Immature natural killer cell (primary cell): Measurements from ENCODE around the gene EFNA2. TPM values are rescaled to one million over a fixed set of nuclear protein-coding genes. Genes with fewer than 3 reads are reported as not detected.
"Not testable (repeated sequence)": the region's sequence is repeated elsewhere in the genome, so short reads cannot be mapped to it uniquely, and the experiment has no call there.

Experiments used
- DNase-seq, 3 donors: peaks; one replicate each; pipeline ENCODE4 v3.0.0; 2022; ENCODE audit warnings: mixed read lengths in 1 of 3
- H3K27ac Mint-ChIP-seq, 6 donors: one replicate each; pipeline ENCODE4 v1.8.0; 2020; ENCODE audit warnings: mixed read lengths in 6 of 6, mild to moderate bottlenecking in 5 of 6, inconsistent platforms in 4 of 6, moderate library complexity in 3 of 6
- H3K27me3 Mint-ChIP-seq, 3 donors: one replicate each; pipeline ENCODE4 v1.8.0; 2020 to 2021; ENCODE audit warnings: low read depth in 3 of 3, mild to moderate bottlenecking in 3 of 3, mixed read lengths in 3 of 3, moderate library complexity in 3 of 3, inconsistent platforms in 1 of 3
- H3K36me3 Mint-ChIP-seq, 3 donors: one replicate each; pipeline ENCODE4 v1.8.0; 2020; ENCODE audit warnings: mixed read lengths in 3 of 3, inconsistent platforms in 2 of 3, mild to moderate bottlenecking in 2 of 3
- H3K4me1 Mint-ChIP-seq, 2 donors: one replicate each; pipeline ENCODE4 v1.8.0; 2020; ENCODE audit warnings: inconsistent platforms in 2 of 2, mild to moderate bottlenecking in 2 of 2, mixed read lengths in 2 of 2, moderate library complexity in 1 of 2
- H3K4me3 Mint-ChIP-seq, 5 donors: one replicate each; pipeline ENCODE4 v1.8.0; 2020; ENCODE audit warnings: mild to moderate bottlenecking in 5 of 5, mixed read lengths in 5 of 5, inconsistent platforms in 3 of 5, moderate library complexity in 3 of 5
- H3K9me3 Mint-ChIP-seq, 6 donors: one replicate each; pipeline ENCODE4 v1.8.0; 2020; ENCODE audit warnings: mild to moderate bottlenecking in 6 of 6, mixed read lengths in 6 of 6, inconsistent platforms in 4 of 6, moderate library complexity in 3 of 6
- polyA plus RNA-seq, 3 donors: library from polyadenylated mRNA; unstranded; fragments of 300-500 nt; fragmentation: Illumina TruSeq; gene quantifications; one replicate each; pipeline ENCODE4 v1.2.3, GENCODE V29; 2021

The EFNA2 gene
- polyA plus RNA-seq, 3 donors from 2014 or later, result not detected

GRCh38 chr19:1327125-1327524 is 41.5 kb downstream of the EFNA2 start:
- H3K9me3 Mint-ChIP-seq, result peaks cover 0 to 3% (median 0%) of the 10 kb centered on the region in 6 donors
- peaks cover 0 to 6% of the 10 kb centered on the region in 2 donors for H3K4me1 Mint-ChIP-seq
- H3K27ac Mint-ChIP-seq, result no peak overlapping the region
- H3K4me3 Mint-ChIP-seq, result no peak overlapping the region
- DNase-seq, result no peak
- H3K36me3 Mint-ChIP-seq, result peaks cover 0 to 5% (median 4%) of the 10 kb centered on the region in 3 donors
- H3K27me3 Mint-ChIP-seq, result peaks cover 5 to 20% (median 12%) of the 10 kb centered on the region in 3 donors

GRCh38 chr19:1332208-1332607 is 46.5 kb downstream of the EFNA2 start:
- not testable (repeated sequence) for H3K27me3 Mint-ChIP-seq, H3K9me3 Mint-ChIP-seq, H3K36me3 Mint-ChIP-seq, DNase-seq, H3K4me1 Mint-ChIP-seq, H3K4me3 Mint-ChIP-seq, H3K27ac Mint-ChIP-seq

- Mint-ChIP-seq H3K27me3 (peaks cover 0 to 2% (median 0%) of the 10 kb centered on the region in 3 donors), H3K9me3 (no peaks in the 10 kb centered on the region), H3K4me3 (no peak overlapping the region), H3K4me1 (no peaks in the 10 kb centered on the region), H3K27ac (no peak overlapping the region), H3K36me3 (no peaks in the 10 kb centered on the region)
- DNase-seq, result no peak
These were observed 50.5 kb downstream of the EFNA2 start for GRCh38 chr19:1336079-1336684.

- no peak overlapping the region for H3K27ac Mint-ChIP-seq
- DNase-seq, result no peak
- H3K36me3 Mint-ChIP-seq, result no peaks in the 10 kb centered on the region
- H3K4me1 Mint-ChIP-seq, result peaks cover 0 to 3% of the 10 kb centered on the region in 2 donors
- peaks cover 0 to 2% (median 1%) of the 10 kb centered on the region in 3 donors for H3K27me3 Mint-ChIP-seq
- H3K9me3 Mint-ChIP-seq, result no peaks in the 10 kb centered on the region
- no peak overlapping the region for H3K4me3 Mint-ChIP-seq
These were observed 55.2 kb downstream of the EFNA2 start for GRCh38 chr19:1340681-1341469.

- peaks cover 0 to 3% of the 10 kb centered on the region in 2 donors for H3K4me1 Mint-ChIP-seq
- no peaks in the 10 kb centered on the region for H3K36me3 Mint-ChIP-seq
- H3K9me3 Mint-ChIP-seq, result no peaks in the 10 kb centered on the region
- H3K27ac Mint-ChIP-seq, result no peak overlapping the region
- peaks cover 0 to 2% (median 1%) of the 10 kb centered on the region in 3 donors for H3K27me3 Mint-ChIP-seq
- no peak for DNase-seq
- no peak overlapping the region for H3K4me3 Mint-ChIP-seq
These were observed 57.4 kb downstream of the EFNA2 start for GRCh38 chr19:1343041-1343440.

- H3K36me3 Mint-ChIP-seq, result no peaks in the 10 kb centered on the region
These were observed 63.5 kb downstream of the EFNA2 start for GRCh38 chr19:1349211-1349610.

GRCh38 chr19:1350867-1351266 is 65.2 kb downstream of the EFNA2 start:
- Mint-ChIP-seq H3K9me3 (no peaks in the 10 kb centered on the region), H3K4me1 (peaks cover 7 to 8% of the 10 kb centered on the region in 2 donors), H3K4me3 (peak overlapping the region in 1 of 5 donors; percentile 12), H3K27me3 (peaks cover 3 to 10% (median 5%) of the 10 kb centered on the region in 3 donors), H3K27ac (no peak overlapping the region), H3K36me3 (no peaks in the 10 kb centered on the region)
- DNase-seq, result no peak

More at GRCh38 chr19:1349211-1349610, 63.5 kb downstream of the EFNA2 start:
- Mint-ChIP-seq H3K4me3 (no peak overlapping the region), H3K4me1 (peaks cover 0 to 3% of the 10 kb centered on the region in 2 donors), H3K27me3 (peaks cover 0 to 3% (median 2%) of the 10 kb centered on the region in 3 donors), H3K27ac (no peak overlapping the region), H3K9me3 (no peaks in the 10 kb centered on the region)
- no peak for DNase-seq

Other genes with a start within 250 kb of the EFNA2 start
- gene ABCA7, start 245.8 kb upstream of the EFNA2 start, polyA plus RNA-seq, result 10 to 100 TPM in 1 of 3 donors, 1 to 10 TPM in 2; 4.5 to 13.3 (median 5.2) TPM
- 100 to 1,000 TPM; 164 to 417 (median 169) TPM for gene ARHGAP45, start 218.7 kb upstream of the EFNA2 start, polyA plus RNA-seq
- 100 to 1,000 TPM; 182 to 288 (median 237) TPM for gene POLR2E, start 190.5 kb upstream of the EFNA2 start, polyA plus RNA-seq
- gene GPX4, start 181.9 kb upstream of the EFNA2 start, polyA plus RNA-seq, result 100 to 1,000 TPM; 225 to 320 (median 280) TPM
- 1 to 10 TPM in 1 of 3 donors, under 1 TPM in 2; 0.27 to 3.4 (median 0.89) TPM for gene SBNO2, start 111.6 kb upstream of the EFNA2 start, polyA plus RNA-seq
- gene STK11, start 80.1 kb upstream of the EFNA2 start, polyA plus RNA-seq, result 10 to 100 TPM; 10.8 to 14.5 (median 11.7) TPM
- not detected for gene CBARP, start 47.9 kb upstream of the EFNA2 start, polyA plus RNA-seq
- 100 to 1,000 TPM; 145 to 310 (median 303) TPM for gene ATP5F1D, start 44.1 kb upstream of the EFNA2 start, polyA plus RNA-seq
- gene MIDN, start 37.3 kb upstream of the EFNA2 start, polyA plus RNA-seq, result 10 to 100 TPM in 2 of 3 donors, 1 to 10 TPM in 1; 4.9 to 16.0 (median 10.8) TPM
- 100 to 1,000 TPM; 146 to 246 (median 197) TPM for gene CIRBP, start 16.5 kb upstream of the EFNA2 start, polyA plus RNA-seq
- gene FAM174C, start 10.3 kb upstream of the EFNA2 start, polyA plus RNA-seq, result 10 to 100 TPM; 50.5 to 98.4 (median 86.9) TPM
- 100 to 1,000 TPM; 209 to 227 (median 213) TPM for gene NDUFS7, start 98.0 kb downstream of the EFNA2 start, polyA plus RNA-seq
- 10 to 100 TPM in 2 of 3 donors, 1 to 10 TPM in 1; 7.9 to 16.5 (median 10.5) TPM for gene GAMT, start 115.7 kb downstream of the EFNA2 start, polyA plus RNA-seq
- gene DAZAP1, start 121.7 kb downstream of the EFNA2 start, polyA plus RNA-seq, result 10 to 100 TPM in 1 of 3 donors, 1 to 10 TPM in 2; 4.3 to 10.3 (median 8.0) TPM
- gene RPS15, start 152.5 kb downstream of the EFNA2 start, polyA plus RNA-seq, result 1,000 to 10,000 TPM; 1,383 to 2,244 (median 1,622) TPM
- under 1 TPM in 1 of 3 donors, not detected in 2; 0.06 TPM for gene APC2, start 164.2 kb downstream of the EFNA2 start, polyA plus RNA-seq
- 10 to 100 TPM; 57.4 to 61.6 (median 61.2) TPM for gene C19orf25, start 193.3 kb downstream of the EFNA2 start, polyA plus RNA-seq
- gene PCSK4, start 204.5 kb downstream of the EFNA2 start, polyA plus RNA-seq, result under 1 TPM in 2 of 3 donors, not detected in 1; 0.25 to 0.33 TPM
- gene REEP6, start 205.3 kb downstream of the EFNA2 start, polyA plus RNA-seq, result 1 to 10 TPM; 4.0 to 7.1 (median 6.4) TPM
- under 1 TPM in 1 of 3 donors, not detected in 2; 0.43 TPM for gene ADAMTSL5, start 227.1 kb downstream of the EFNA2 start, polyA plus RNA-seq
- gene PLK5, start 238.2 kb downstream of the EFNA2 start, polyA plus RNA-seq, result not detected